ENCODE results near the gene MEX3A. TPM values are rescaled to one million over a fixed set of nuclear protein-coding genes. Genes with fewer than 3 reads are reported as not detected.

The MEX3A gene
- total RNA-seq, 1 experiment from 2014 or later = 79.1 TPM

- CTCF ChIA-PET = interaction anchor here (1.0 to 28.0 kb wide), 4 partner anchors 11 to 107 kb away, joined by 3 to 1176 read pairs (median 16); partner anchors contain the start of gene MEX3A
- peaks cover 59% of the 10 kb centered on the region for H3K4me1 Mint-ChIP-seq
- H3K27ac Mint-ChIP-seq = peak overlapping the region; percentile 57; the same call in 1 of the 2 replicates
- H3K36me3 Mint-ChIP-seq = no peaks in the 10 kb centered on the region
- POLR2A ChIA-PET = no interaction called here
- H3K27me3 Mint-ChIP-seq (ENCODE audit: low read depth) = peaks cover 8% of the 10 kb centered on the region
- TF ChIP-seq ATF1 (CRISPR knock-in tag; IDR thresholded peaks at IDR 0.05) (no peak), RORB (CRISPR knock-in tag; IDR thresholded peaks at IDR 0.05) (no peak), ZNF396 (CRISPR knock-in tag; IDR thresholded peaks at IDR 0.05; ENCODE audit: borderline replicate concordance) (no peak), ARID4B (CRISPR knock-in tag; IDR thresholded peaks at IDR 0.05; ENCODE audit: borderline replicate concordance) (no peak), NR3C1 (CRISPR knock-in tag; conservative IDR thresholded peaks at IDR 0.05; ENCODE audit: low read depth) (no peak), EMX1 (CRISPR knock-in tag; IDR thresholded peaks at IDR 0.05) (no peak), CREB1 (CRISPR knock-in tag; IDR thresholded peaks at IDR 0.05) (no peak), ATF6 (CRISPR knock-in tag; IDR thresholded peaks at IDR 0.05) (no peak), NR1H2 (CRISPR knock-in tag; IDR thresholded peaks at IDR 0.05) (no peak), GRHL2 (CRISPR knock-in tag; IDR thresholded peaks at IDR 0.05; ENCODE audit: insufficient replicate concordance, severe bottlenecking) (no peak), ERG (CRISPR knock-in tag; IDR thresholded peaks at IDR 0.05) (no peak), FOXP1 (CRISPR knock-in tag; IDR thresholded peaks at IDR 0.05; ENCODE audit: borderline replicate concordance) (no peak), RELA (CRISPR knock-in tag; IDR thresholded peaks at IDR 0.05; ENCODE audit: borderline replicate concordance) (no peak), FOXP4 (CRISPR knock-in tag; IDR thresholded peaks at IDR 0.05) (no peak), ZNF219 (CRISPR knock-in tag; IDR thresholded peaks at IDR 0.05; ENCODE audit: borderline replicate concordance) (no peak), KAT7 (CRISPR knock-in tag; IDR thresholded peaks at IDR 0.05; ENCODE audit: borderline replicate concordance) (no peak), TCF7 (CRISPR knock-in tag; IDR thresholded peaks at IDR 0.05; ENCODE audit: low read depth) (no peak), TP53 (CRISPR knock-in tag; IDR thresholded peaks at IDR 0.05) (no peak)
- TF ChIP-seq, protein P1, sequence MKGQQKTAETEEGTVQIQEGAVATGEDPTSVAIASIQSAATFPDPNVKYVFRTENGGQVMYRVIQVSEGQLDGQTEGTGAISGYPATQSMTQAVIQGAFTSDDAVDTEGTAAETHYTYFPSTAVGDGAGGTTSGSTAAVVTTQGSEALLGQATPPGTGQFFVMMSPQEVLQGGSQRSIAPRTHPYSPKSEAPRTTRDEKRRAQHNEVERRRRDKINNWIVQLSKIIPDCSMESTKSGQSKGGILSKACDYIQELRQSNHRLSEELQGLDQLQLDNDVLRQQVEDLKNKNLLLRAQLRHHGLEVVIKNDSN (CRISPR knock-in tag; IDR thresholded peaks at IDR 0.05) = no peak
- TF ChIP-seq, protein P2, sequence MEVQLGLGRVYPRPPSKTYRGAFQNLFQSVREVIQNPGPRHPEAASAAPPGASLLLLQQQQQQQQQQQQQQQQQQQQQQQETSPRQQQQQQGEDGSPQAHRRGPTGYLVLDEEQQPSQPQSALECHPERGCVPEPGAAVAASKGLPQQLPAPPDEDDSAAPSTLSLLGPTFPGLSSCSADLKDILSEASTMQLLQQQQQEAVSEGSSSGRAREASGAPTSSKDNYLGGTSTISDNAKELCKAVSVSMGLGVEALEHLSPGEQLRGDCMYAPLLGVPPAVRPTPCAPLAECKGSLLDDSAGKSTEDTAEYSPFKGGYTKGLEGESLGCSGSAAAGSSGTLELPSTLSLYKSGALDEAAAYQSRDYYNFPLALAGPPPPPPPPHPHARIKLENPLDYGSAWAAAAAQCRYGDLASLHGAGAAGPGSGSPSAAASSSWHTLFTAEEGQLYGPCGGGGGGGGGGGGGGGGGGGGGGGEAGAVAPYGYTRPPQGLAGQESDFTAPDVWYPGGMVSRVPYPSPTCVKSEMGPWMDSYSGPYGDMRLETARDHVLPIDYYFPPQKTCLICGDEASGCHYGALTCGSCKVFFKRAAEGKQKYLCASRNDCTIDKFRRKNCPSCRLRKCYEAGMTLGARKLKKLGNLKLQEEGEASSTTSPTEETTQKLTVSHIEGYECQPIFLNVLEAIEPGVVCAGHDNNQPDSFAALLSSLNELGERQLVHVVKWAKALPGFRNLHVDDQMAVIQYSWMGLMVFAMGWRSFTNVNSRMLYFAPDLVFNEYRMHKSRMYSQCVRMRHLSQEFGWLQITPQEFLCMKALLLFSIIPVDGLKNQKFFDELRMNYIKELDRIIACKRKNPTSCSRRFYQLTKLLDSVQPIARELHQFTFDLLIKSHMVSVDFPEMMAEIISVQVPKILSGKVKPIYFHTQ (CRISPR knock-in tag; IDR thresholded peaks at IDR 0.05) = no peak
- ATAC-seq = no peak
- no peak overlapping the region for H3K4me3 Mint-ChIP-seq
- DNase-seq (ENCODE audit: low spot score) = no peak
- H3K9me3 Mint-ChIP-seq = no peaks in the 10 kb centered on the region
These were observed 36.1 kb upstream of the MEX3A start for GRCh38 chr1:156118177-156118868.

All from WTC11 (cell line).